SKM-1 treated with dmso at 0.1 percent for 144 hours (cell line): ENCODE results near the gene YLPM1.

Experiments used
- DNase-seq: peaks from one replicate; lab custom pipeline; 2025; ENCODE audit not compliant: unreplicated experiment; lab: John Stamatoyannopoulos, UW

Gene YLPM1

DNA sequence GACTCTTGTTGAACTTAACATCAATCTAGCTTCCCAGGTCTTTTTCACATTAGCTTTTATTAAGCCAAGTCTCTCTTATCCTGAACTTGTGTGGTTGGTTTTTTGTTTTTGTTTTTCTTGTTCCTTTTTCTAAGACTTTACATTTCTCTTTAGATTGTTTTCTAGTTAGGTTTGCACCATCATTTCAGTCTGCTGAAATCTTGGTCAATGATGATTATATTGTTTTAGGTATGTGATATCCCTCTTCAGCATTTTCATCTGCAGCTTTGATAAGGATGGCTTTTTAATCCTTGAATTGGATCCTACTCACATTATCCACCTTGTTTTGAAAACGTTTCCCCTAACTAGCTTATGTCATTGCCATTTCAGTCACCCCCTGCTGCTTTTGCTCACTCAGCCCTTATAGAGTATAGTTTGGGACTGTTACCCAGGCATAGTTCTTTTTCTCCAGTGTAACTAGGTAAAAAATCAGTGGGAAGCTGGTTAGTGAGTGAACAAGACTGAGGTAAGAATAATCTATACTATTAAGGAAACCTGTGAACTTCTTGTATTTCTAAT, 22.0 kb downstream of the YLPM1 start:
- no peak for DNase-seq

DNA sequence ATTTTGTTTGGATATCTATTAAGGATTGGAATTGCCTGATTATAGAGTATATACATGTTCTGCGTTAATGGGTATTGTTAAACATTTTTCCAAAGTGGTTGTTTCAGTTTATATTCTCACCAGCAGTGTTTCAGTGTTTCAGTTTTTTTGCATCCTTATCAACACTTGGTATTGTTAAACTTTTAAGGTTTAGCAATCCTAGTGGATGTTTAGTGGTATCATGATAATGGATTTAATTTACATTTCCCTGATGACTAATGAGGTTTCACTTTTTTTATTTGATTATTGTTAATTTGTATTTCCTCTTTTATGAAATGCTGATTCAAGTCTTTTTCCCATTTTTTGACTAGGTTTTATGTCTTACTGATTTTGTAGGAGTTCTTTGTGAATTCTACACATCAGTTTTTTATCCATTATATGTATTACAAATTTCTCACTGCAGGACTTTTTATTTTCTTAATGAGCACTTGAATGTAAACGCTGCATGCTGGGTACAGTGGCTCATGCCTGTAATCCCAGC, 23.7 kb downstream of the YLPM1 start:
- DNase-seq, result no peak

DNA sequence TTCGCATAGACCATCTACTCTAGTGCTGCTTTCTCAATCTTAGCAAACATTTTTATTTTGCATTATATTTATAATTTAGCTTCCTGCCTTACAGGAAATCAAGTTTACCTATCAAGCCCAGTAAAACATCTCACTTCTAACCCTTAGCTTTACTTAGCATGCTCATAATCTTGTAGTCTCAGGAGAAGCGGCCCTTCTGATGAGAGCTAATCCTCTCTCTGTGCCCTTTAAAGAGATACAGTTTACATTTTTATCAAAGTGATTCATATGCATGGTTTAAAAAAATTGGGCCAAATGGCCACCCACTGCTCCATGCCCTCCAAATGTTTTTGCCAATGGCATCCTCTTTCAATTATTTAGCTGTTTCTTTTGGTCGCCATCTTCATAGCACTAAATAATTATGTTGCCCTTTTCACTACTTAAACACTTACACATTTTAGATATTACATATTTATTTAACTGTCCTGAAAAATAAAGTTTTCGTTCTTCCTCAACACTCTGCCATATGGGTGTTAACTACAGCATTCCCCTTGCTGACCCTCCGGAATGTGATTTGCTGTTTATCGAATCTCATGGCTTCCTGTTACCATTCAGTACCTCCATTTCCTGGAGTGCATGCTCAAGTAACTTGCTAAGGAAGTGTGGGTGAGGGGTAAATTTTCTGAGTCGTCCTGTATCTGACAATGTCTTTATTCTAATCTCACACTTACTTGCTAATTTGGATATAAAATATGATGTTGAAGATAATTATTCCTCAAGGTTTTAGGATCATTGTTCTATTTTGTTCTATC, 29.3 kb downstream of the YLPM1 start:
- DNase-seq, result no peak

DNA sequence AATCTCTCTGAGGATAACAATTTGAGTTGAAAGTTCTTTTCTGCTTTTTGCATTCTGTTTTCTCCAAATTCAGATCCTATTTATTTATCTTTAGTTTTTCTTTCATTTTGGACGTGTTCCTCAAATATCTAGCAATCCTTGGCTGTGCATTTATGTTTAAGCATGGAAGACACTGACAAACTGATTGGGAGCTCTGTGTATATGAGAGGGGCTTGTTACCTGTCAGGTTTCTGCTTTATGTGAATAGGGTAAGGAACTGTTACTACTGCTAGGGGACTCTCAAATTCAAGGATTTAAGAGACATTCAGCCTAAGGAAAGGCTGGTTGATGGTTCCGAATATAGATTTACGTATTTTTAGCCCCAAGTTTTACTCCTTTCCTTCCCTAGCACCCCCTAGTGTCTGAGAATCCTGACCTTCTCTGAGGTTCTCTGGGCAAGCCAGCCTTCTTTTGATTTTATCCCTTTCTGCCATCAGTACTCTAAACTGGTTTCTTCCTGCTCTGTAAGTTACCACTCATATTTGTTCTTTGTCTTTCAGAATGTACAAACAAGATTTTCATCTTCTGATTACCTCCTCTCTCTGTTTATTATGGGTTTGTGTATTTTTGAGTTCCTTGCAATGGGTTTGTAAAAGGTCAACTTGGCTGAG, 30.5 kb downstream of the YLPM1 start:
- no peak for DNase-seq

DNA sequence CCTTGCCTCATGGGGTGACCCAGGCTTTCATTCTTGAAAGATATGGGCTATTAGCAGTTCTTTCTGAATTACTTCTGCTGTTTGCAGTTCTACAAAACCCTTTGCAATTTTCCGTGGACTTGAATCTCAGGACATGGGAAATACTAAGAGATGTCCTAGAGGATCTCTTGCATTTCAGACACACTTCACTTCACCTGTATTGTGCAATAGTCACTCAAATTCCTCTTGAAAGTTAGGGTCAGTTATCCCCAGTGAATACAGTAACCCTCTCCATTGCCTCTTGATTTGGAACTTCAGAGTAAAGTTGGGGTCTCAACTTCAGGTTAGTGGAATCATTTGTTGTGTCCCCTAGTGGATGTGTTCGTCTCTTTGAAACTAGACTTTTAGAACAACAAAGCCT, 31.8 kb downstream of the YLPM1 start:
- no peak for DNase-seq

DNA sequence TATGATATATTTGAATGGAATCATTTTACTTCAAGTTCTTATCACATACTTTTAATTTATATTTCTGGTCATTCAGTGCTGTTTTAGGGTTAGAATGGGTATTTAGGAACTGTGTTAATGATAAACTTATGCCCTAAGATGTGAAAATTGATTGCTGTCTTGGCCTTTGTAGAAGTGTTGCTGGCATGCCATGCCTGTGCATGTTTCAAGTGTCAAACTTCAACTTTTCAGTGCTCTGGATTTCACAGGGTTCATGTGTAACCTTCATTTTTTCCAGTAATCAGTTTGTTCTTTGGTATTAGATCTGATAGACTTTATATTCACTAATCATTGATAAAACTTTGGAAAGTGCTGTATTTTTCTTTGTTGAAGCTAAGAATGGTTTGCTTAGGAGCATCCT, 36.6 kb downstream of the YLPM1 start:
- DNase-seq, result no peak

DNA sequence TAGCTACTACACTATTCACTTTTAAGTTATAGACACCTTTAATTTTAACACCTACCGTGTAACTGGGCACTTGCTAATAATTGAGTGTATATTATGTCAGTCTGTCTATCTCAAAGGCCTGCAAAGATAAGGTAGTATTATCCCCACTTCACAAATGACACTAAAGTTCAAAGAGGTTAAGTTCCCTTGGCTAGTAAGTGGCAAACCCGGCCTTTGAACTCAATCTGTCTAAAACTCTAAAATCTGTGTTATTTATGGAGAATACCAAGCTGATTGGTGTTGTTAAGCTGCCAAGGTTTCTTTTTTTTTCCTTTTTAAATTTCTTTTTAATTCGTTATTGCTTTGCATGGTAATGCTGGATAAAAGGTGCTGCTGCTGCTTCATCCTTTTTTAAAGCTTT, 37.7 kb downstream of the YLPM1 start:
- no peak for DNase-seq

DNA sequence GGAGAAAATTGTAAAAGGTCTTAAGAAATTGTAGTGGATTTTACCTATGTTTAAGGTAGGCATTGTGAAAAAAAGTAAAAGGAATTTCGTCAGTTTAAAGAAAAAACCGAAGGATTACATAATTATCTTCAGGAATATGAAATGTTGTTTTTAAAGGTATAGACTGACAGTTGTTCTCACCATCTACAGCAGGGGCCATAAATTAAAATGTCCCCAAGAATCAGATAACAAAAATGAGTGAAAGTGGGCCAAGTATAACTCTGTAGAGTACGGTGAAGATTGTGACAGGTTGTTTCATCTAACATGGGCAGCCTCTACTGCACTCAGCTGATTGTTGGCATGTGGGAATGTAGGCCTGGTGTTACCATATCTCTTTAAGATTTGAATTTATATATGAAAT, 38.3 kb downstream of the YLPM1 start:
- no peak for DNase-seq

DNA sequence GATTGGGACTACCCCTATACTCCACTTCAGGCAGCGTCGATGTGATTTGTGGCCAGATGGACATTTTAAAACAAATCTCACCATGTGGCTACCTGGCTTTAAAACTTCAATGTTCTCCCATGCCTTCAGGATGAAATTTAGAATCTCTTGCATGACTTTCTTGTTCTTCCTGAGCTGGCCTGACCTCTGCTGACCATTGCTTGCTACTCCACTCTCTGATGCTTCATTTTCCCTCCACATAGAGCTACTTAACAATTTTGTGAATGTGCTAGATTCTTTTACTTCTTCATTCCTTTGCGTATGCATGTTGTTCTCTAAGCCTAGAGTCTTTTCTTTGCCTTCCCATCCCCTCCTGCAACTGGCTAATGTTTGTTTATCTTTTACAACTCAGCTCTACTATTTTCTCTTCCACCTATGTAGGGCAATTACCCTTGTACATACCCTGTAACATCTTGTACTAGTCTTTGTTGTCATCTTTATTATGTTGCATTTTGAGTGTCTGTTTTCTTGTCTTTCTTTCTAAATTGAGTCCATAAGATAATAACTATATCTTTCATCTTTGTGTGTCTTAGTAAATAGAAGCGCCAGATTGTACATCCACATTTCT, 41.2 kb downstream of the YLPM1 start:
- peak; percentile 9 for DNase-seq

DNA sequence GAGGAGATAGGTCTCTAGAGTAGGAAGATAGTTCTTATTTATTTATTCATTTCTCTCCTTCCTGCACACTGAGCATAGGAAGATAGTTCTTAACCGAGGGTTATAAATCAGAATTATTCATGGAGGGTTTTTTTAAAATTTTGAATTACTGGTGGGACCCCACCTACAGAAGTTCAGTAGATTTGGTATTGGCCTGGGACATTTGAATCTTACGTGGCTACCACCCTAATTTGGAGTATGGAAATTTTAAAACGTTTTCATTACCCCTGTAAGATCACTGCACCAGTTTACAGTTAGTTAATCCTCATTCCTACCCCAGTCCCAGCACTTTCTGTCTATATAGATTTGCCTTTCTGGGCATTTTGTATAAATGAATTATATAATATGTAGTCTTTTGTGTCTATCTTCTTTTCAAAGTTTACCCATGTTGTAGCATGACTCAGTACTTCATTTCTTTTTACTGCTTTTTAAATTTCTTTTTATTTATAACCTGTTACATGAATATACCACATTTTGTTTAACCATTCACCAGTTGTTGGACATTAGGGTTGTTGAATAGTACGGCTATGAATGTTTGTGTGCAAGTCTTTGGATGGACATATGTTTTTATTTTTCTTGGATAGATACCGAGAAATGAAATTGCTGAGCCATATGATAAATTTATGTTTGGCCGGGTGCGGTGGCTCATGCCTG, 44.9 kb downstream of the YLPM1 start:
- DNase-seq, result no peak

DNA sequence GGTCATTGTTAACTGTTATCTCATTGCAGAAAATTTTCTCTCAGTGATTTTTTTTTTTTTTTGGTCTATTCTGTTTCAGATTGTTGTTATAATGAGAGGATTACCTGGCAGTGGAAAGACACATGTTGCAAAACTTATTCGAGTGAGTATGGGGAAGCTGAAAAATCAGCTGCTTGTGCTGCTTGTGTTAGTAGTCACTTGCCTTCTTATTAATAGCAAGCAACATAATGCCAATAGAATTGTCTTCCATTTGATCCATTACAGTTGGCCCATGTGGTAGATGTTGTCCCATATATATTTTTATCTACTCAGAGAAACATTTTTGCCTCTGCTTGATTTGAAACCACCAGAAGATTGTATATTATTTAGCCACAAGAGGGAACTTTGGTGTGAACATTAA, 53.0 kb downstream of the YLPM1 start:
- no peak for DNase-seq

DNA sequence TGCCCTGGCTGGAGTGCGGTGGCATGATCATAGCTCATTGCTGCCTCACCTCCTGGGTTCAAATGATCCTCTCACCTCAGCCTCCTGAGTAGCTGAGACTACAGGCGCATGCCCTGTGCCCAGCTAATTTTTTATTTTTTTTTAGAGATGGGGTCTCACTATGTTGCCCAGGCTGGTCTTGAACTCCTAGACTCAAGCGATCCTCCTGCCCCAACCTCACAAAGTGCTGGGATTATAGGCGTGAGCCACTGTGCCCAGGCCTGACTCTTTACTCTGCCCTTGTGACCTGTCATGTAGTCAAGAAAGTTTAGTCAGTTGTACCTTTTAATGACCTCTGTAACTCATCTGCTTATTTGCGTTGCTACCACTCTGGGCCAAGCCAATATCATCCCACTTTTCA, 57.2 kb downstream of the YLPM1 start:
- no peak for DNase-seq

DNA sequence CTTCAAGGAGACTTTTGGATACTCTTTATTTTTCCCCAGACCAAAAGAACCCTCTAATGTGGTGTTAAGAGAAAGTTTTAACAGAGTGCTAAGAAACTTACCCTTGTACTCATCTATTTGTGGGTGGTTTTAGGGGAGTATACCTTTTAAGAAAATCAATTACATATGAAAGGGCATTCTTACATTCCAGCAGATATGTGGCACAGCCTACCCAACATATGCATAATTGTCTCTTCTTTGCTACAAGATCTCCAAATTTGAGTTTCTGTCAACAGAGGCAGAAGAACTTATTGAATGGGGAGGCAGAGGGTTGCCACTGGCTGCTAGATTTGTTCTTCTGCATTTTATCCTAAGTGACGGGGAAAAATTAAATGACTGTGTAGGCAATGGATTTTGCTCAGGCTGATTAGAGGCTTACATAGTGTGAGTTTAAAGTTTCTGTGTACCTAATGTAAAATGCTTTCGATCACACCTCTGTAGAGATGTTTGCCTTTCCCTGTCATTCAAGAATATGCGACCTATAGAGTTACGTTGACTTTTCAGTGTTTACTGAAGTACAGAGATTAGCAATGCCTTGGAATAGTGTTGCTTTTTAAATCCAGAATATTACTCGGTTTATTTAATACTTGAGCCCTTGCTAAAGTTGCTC, 58.3 kb downstream of the YLPM1 start:
- DNase-seq, result no peak

DNA sequence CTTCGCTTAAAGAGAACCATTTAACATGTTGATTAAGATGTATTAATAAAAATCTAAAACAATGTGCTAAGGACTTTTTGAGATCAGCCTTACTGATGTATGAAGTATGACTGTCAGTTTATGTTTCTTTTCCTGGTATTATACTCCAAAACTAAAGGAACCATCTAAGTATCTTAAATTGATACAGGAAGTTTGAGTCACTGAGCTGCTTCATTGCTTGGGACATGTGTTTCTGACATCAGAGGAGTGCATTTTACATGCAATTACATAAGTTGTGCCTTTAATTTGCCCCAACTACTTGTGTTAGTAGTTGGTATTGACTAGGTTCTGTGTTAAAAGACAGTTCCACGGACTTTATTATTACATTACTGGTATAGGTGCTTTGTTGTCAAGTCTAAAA, 61.9 kb downstream of the YLPM1 start:
- DNase-seq, result no peak

DNA sequence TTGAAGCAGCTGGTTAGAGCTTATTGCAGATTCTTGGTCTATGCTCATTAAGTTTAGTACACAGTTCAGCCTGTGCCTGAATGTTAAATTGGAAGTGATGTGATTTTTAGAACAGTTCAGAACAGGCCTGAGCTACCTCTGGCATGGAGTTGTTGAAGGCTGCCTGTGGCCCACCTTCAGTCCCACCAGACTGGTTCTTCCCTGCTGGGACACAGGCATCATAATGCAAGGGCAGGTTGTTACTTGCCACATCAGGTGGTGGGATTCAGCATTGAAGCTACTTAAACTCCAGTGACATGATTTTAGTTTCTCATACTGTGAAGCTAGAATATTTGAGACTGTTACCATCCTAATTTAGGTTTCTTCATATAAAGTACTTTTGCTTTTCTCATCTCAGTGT, 63.5 kb downstream of the YLPM1 start:
- DNase-seq, result no peak

DNA sequence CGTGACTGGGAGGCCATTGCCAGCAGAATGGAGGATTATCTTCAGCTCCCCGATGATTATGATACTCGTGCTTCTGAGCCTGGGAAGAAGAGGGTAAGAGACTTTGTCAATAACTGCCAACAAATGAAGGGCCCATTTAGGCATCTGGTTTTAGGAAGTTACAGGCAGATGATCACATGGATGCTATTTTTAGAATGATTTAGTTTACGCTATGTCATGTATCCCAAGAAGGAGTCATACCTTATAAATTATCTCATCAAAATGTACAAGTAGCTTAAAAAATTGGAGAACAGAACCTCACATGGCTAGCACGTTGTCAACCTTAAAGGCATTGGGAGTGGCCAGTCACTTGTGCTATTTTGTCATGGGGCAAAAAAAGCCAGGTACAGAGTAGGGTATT, 66.1 kb downstream of the YLPM1 start:
- no peak for DNase-seq

DNA sequence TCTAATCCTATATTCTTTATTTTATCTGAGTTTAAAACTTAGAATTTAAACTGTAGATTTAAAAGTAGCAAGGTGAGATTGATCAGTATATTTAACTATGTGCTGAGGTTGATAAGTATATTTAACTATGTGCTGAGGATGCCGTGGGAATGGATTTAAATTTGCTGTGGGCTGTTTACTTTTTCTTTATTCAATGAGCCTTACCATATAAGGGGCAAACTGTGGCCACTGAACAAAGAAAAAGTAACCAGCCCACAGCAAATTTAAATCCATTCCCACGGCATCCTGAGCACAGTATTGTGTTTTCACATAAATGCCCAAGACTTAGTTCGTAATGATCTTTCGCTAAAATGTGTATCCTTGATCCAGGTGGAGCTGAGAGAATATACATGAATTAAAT, 69.7 kb downstream of the YLPM1 start:
- DNase-seq, result no peak

DNA sequence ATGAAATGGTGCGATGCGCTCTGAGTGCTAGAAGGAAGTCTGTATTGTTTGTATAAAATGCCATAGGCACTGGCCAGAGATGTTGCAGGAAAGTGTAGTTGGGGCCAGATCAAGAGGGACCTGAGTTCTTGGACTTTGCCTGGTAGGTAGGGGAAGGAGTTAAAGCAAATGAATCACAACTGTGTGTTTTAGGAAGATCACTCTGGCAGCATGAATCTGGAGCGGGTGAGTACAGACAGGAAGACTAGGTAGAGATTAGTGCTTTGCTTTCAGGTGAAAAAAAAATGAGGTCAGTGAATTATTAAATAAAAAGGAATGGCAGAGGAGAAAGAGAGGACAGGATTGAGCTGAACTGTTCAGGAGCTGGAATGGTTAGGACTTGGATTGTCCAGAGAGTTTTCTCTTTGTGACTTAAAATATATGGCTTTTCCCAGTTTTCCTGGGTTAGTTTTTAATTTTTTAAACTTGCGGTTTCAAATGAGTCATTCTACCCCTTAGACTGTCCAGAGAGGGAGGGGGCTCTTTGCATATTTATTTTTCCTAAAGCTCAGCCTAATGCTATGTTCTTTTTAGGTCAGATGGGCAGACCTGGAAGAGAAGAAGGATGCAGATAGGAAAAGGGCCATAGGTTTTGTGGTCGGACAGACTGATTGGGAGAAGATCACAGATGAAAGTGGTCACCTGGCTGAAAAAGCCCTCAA, 71.7 kb downstream of the YLPM1 start:
- DNase-seq, result no peak

DNA sequence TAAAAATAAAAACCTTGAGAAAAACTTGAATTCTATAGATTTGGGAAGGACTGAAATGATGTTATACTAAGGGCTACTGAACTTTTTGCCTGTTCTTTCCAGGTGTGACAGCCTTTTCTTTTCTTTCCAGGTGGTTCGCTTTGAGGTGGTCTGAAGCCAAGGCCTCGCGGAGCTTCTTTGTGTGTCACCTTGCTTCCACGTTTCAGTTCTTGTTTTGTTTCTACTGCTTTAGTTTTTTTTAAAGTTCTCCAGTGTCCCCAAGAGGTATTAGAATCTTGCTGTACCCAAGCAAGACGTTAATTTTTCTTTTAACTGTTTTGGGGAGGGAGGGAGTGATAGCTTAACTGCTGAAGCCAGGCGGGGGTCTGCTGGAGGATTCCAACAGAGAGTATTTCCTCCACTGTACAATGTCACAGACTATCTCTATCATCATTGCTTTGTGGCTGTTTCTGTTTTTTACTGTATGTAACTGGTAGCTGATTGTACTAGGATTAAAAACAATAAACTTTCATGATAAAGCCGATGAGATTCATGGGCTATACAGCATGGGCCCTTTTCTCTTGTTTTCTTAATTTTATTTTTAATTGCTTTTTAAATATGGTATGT, 72.6 kb downstream of the YLPM1 start:
- DNase-seq, result no peak
